HG03066 (cell line): ENCODE results near the gene NIPBL.

ENCODE experiments used
- ATAC-seq: cut with Tn5 transposase; IDR thresholded peaks from one replicate; pipeline ENCODE4 v1.9.1; 2021; ENCODE audit warnings: low read depth; ENCODE audit not compliant: unreplicated experiment

NIPBL gene

GRCh38 chr5:36943584-36943983, 67.0 kb downstream of the NIPBL start:
- ATAC-seq = no peak

GRCh38 chr5:36944024-36944423, 67.5 kb downstream of the NIPBL start:
- ATAC-seq = no peak

- no peak for ATAC-seq
Observed at GRCh38 chr5:36944607-36945225, 68.1 kb downstream of the NIPBL start.

- ATAC-seq = no peak
Observed at GRCh38 chr5:36945687-36946086, 69.1 kb downstream of the NIPBL start.

- ATAC-seq = no peak
Observed at GRCh38 chr5:36946101-36946500, 69.5 kb downstream of the NIPBL start.

GRCh38 chr5:36948041-36948440, 71.5 kb downstream of the NIPBL start:
- no peak for ATAC-seq

GRCh38 chr5:36948650-36949049, 72.1 kb downstream of the NIPBL start:
- ATAC-seq = no peak

- no peak for ATAC-seq
Observed at GRCh38 chr5:36949593-36949992, 73.0 kb downstream of the NIPBL start.

GRCh38 chr5:36950586-36951457, 74.3 kb downstream of the NIPBL start:
- ATAC-seq = no peak

- no peak for ATAC-seq
Observed at GRCh38 chr5:36953043-36953442, 76.5 kb downstream of the NIPBL start.

GRCh38 chr5:36957953-36958537, 81.5 kb downstream of the NIPBL start:
- ATAC-seq = no peak

- no peak for ATAC-seq
Observed at GRCh38 chr5:36958612-36959011, 82.0 kb downstream of the NIPBL start.

- no peak for ATAC-seq
Observed at GRCh38 chr5:36965179-36965578, 88.6 kb downstream of the NIPBL start.

- ATAC-seq = no peak
Observed at GRCh38 chr5:36969700-36970395, 93.3 kb downstream of the NIPBL start.

GRCh38 chr5:36978196-36978595, 101.6 kb downstream of the NIPBL start:
- no peak for ATAC-seq

GRCh38 chr5:36982146-36982545, 105.6 kb downstream of the NIPBL start:
- no peak for ATAC-seq

GRCh38 chr5:36985387-36985786, 108.8 kb downstream of the NIPBL start:
- ATAC-seq = no peak

GRCh38 chr5:36988396-36988795, 111.8 kb downstream of the NIPBL start:
- no peak for ATAC-seq

GRCh38 chr5:36998578-36998977, 122.0 kb downstream of the NIPBL start:
- no peak for ATAC-seq

GRCh38 chr5:37002176-37002751, 125.7 kb downstream of the NIPBL start:
- ATAC-seq = no peak

GRCh38 chr5:37005252-37005651, 128.7 kb downstream of the NIPBL start:
- ATAC-seq = no peak
